M059J (cell line): ENCODE results near the gene BHLHA15. TPM values are rescaled to one million over a fixed set of nuclear protein-coding genes. Genes with fewer than 3 reads are reported as not detected.

ENCODE experiments used
- DNase-seq: peaks from one replicate; pipeline ENCODE4 v3.0.0-alpha.2; 2012; ENCODE audit warnings: low read depth
- total RNA-seq: library from RNA; depleted of rRNA; stranded (reverse); fragments of >200 nt; shearing (Covaris generic); gene quantifications from 2 replicates; pipeline ENCODE4 v1.2.3, GENCODE V29; 2014; rRNA removed

Gene BHLHA15
- total RNA-seq, 1 experiment from 2014 or later = not detected

DNA sequence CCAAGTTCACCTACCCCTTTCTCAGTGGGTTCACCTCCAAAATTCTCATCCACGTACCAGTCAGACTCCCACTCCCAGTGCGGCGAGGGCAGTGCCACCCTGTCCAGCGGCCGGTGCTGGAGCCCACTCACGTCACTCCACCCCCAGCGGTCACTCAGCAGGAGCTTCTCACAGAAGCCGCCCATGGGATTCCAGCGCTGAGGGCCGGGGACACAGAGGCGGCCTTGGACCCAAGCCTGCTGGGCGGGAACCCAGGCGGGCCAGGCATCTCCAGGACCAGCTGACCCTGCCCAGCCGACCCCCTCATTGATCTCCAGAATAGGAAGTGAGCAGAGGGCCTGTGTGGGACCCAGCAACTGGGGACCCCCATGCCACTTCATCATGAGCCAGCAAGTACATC lies 33.6 kb downstream of the BHLHA15 start:
- DNase-seq = no peak

DNA sequence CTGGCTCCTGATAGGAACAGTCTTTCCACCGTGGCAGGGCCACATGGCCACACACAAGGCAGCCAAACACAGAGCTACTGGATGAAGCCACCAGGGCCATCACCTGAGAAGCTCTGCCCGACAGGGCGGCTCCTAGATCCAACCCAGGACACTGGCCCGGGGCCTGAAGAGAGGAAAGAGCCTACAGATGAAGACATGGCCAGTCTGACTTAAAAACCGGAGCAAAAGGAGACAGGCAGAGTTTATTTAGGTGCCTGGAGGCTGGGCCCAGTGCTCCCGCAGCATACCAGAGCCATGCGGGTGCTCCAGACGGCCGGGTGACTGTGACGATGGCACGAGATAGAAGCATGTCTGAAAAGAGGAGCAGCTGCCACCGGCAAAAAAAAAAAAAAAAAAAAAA lies 36.9 kb downstream of the BHLHA15 start:
- no peak for DNase-seq

DNA sequence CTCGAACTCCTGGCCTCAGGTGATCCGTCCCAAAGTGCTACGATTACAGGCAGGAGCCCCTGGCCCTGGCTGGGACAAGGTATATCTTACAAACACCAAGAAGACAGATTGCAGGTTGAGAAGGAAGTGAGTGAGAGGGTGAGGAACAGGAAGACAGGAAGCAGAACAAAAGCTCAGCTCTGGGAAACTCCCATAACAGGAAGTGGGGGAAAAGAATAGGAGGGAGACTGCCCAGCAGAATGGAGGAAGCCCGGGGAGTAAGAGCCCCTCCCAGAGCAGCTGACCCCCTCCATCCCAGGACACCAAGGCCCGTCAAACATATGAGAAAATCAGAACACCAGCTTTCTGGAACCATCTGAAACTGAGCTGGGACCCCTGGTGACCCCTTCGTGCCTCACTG lies 37.9 kb downstream of the BHLHA15 start:
- DNase-seq = no peak

DNA sequence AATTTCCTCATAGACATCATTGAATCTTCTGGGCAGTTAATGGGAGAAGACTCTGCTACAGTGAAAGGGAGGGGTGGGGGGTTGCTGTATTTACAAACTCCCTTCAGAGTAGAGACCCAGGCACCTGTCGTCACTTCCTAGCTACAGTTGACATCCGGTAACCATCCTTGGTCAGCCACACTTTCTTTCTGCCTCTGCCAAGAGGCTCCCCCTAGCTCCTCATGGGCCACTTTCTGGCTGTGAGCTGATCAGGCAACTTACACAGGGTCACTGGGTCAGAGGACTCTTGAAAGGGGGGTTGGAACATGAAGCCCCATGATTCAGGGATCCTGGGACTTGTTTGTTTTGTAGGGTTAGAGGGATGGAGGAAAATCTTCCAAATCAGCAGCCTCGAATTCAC lies 39.5 kb downstream of the BHLHA15 start:
- no peak for DNase-seq

DNA sequence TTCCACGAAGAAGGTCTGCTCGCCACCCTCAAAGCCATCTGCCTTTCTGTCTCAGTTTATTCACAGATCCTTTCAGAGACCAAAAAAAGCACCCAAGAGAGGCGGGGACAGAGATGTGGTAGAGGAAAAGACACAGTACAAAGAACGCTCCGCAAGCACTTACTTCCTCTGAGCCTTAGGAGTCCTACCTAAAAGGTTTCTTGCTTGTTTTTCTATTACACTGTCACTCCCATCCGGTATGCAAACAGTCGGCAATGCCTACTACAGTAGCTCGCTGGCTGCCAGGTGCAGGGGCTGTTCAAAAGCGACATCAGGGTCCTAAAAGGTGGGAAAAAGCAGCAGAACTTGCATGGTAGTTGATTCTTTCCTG lies 40.0 kb downstream of the BHLHA15 start:
- no peak for DNase-seq

DNA sequence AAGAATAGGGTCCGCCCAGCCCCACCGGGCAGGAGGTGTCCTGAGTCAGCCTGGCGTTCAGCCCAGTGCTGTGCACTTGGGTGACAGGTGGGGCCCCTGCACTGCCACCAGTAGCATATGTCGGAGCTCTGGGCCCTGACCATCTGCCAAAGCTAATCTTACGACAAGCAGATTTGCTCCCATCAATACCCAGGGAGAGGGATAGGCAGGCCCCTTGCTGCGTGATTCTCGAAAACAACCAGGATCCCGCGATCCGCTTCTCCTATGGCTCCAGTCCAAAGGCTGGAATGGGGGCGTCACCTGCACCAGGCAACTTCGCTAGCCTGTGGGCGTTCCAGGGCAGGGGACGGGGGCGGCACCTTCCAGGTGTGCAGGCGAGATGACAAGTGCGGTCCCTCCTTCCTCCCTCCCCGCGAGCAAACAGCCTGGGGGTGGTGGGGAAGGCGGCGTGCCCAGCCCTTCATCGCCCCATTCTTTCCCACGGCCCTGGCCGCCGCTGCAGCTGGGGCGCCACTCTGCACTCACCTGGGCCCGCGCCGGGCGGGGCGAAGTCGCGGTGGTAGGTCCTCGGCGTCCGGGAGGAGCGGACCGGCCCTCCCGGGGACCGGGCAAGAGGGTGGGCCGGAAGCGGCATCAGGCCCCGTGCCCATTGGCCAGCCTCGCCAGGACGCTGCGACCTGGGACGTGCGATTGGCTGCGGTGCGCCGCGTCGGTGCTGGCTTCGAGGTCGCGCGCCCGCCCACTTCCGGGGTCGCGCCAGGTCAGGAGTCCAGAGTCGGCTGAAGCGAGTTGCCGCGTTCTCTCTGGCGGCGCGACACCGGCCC lies 40.6 kb downstream of the BHLHA15 start, which contains the start of gene TECPR1:
TSS of gene TECPR1 (minus strand) at position 632 of the 824 bp plus-strand sequence. CDS start 6,086 bp downstream, outside the sequence.
- peak; percentile 92 for DNase-seq

DNA sequence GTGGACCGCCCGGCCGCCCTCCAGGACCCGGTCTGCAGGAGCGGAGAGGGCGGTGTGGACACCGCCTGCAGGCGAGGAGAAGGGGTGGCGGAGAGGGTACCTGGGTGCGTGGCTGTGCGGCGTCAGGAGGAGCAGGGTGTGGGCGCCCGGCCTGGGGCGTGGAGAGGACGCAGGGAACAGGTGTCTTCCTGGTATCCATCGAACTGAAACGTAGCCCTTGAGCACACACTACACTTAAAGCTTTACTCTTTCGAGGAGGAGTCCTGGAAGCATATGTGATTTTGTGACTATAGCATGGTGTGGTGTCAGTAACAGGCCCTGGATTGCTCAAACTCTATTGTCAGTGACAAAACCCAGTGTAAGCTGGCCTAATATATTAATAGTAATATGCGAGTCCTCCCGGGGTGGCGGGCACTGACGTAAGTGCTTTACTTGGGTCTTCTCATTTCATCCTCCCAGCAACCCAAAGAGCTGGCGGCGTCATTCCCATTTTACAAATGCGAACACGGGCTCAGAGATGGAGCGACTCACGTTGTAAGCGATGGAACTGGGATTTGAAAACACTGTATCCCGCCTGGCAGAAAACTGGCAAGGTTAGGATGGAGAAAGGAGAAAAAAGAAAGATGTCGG lies 41.3 kb downstream of the BHLHA15 start:
- DNase-seq = no peak

DNA sequence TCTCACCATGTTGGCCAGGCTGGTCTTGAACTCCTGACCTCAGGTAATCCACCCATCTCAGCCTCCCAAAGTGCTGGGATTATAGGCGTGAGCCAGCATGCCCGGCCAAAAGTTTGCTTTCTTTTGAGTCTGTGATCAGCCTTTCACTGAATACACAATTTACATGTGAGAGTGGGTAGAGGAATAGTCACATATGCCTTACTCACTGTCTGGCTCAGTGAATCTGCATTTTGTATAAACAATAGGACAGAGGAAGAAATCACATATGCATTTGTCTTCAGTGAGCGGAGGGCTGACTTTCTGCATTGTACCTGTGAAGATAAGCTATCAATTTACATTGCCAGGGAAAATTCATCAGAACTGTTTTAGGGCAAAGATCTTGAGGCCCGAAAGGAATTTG lies 43.3 kb downstream of the BHLHA15 start:
- DNase-seq = no peak

DNA sequence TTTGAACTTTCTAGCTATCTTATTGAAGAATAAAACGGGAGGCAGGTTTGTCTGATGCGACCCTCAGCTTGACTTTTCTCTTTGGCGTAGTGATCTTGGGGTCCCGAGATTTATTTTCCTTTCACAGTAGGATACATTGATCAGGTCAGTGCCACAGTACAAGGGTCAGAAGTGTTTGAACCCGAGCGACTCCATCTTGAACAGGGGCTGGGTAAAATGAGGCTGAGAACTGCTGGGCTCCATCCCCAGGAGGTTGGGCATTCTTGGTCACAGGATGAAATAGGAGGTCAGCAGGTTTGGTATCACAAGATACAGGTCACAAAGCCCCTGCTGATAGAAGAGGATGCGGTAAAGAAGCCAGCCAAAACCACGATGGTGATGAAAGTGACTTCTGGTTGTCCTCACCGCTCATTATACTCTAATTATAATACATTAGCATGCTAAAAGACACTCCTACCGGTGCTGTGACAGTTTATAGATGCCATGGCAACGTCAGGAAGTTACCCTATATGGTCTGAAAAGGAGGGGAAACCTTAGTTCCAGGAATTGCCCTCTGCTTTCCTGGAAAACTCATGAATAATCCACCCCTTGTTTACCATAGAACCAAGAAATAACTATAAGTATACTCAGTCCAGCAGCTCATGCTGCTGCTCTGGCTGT lies 43.8 kb downstream of the BHLHA15 start:
- DNase-seq = peak; percentile 20

DNA sequence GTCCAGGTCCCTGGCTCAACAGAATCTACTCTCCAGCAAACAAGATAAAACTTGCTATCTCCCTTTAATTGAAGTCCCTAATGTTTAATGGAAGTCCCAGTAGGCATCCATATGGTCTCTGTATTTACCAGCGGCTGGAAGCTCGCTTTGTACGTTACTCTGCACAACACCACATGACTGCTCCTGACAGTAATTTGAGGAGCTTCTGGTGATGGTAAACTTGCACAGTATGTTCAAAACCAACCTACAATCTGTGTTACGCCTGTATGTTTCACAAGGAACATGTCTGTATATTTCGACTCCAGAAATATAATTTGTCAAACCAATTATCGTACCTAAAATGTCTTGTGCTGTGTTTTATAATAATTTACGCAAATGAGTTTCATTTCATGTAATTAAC lies 45.2 kb downstream of the BHLHA15 start:
- no peak for DNase-seq

DNA sequence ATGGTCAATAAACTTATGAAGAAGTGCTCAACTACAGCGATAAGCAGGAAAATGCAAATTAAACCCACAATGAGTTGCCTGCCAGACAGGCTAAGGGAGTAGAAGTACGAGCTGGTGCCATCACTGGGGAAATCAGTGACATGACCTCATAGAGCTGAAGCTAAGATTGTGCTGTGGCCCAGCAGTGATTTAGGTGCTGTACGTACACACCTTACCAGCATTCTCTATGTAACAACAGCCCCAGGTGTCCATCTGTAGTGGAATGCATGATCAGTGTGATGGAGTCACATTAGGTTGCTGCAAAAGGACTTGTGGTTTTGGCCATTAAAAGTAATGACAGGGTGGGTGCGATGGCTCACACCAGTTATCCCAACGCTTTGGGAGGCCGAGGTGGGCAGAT lies 46.5 kb downstream of the BHLHA15 start:
- no peak for DNase-seq

Other genes starting within 250 kb of the BHLHA15 start
- not detected in 2 replicates for gene OCM2, start 221.2 kb upstream of the BHLHA15 start, total RNA-seq
- gene LMTK2, start 104.6 kb upstream of the BHLHA15 start, total RNA-seq = 7.7 and 10.9 TPM in 2 replicates
- gene TECPR1, start 40.8 kb downstream of the BHLHA15 start, total RNA-seq = 16.8 and 23.1 TPM in 2 replicates
- gene BRI3, start 70.2 kb downstream of the BHLHA15 start, total RNA-seq = 31.6 and 37.5 TPM in 2 replicates
- gene BAIAP2L1, start 189.7 kb downstream of the BHLHA15 start, total RNA-seq = 19.3 and 28.7 TPM in 2 replicates